ENCODE results near the gene GLT6D1. TPM values are rescaled to one million over a fixed set of nuclear protein-coding genes. Genes with fewer than 3 reads are reported as not detected.
"Not testable (repeated sequence)": the region's sequence is repeated elsewhere in the genome, so short reads cannot be mapped to it uniquely, and the experiment has no call there.

The GLT6D1 gene
- polyA plus RNA-seq: not detected

GRCh38 chr9:135639196-135639595 is at the start of gene GLT6D1:
TSS of gene GLT6D1 (minus strand) at chr9:135639540. CDS start at chr9:135639187, 353 bp downstream.
- peaks cover 30% of the 10 kb centered on the region for H3K27me3 Mint-ChIP-seq
- H3K36me3 Mint-ChIP-seq: no peaks in the 10 kb centered on the region
- H3K4me1 Mint-ChIP-seq: no peaks in the 10 kb centered on the region
- H3K9me3 Mint-ChIP-seq: peaks cover 5 to 10% (median 6%) of the 10 kb centered on the region in 3 donors
- H3K4me3 Mint-ChIP-seq: no peak within 1 kb of the TSS
- H3K27ac Mint-ChIP-seq: no peak within 1 kb of the TSS

- Mint-ChIP-seq H3K9me3 (peaks cover 0 to 3% (median 0%) of the 10 kb centered on the region in 3 donors), H3K27me3 (peaks cover 8% of the 10 kb centered on the region), H3K4me3 (no peak overlapping the region), H3K27ac (no peak overlapping the region), H3K36me3 (no peaks in the 10 kb centered on the region), H3K4me1 (no peaks in the 10 kb centered on the region)
Measured at GRCh38 chr9:135689011-135689410, 49.7 kb upstream of the GLT6D1 start.

- H3K27ac Mint-ChIP-seq: no peak overlapping the region
- no peaks in the 10 kb centered on the region for H3K4me1 Mint-ChIP-seq
- H3K9me3 Mint-ChIP-seq: peaks cover 0 to 3% (median 0%) of the 10 kb centered on the region in 3 donors
- H3K27me3 Mint-ChIP-seq: peaks cover 8% of the 10 kb centered on the region
- H3K4me3 Mint-ChIP-seq: no peak overlapping the region
- no peaks in the 10 kb centered on the region for H3K36me3 Mint-ChIP-seq
Measured at GRCh38 chr9:135687216-135687615, 47.9 kb upstream of the GLT6D1 start.

GRCh38 chr9:135684691-135685090 is 45.4 kb upstream of the GLT6D1 start:
- H3K9me3 Mint-ChIP-seq: peaks cover 0 to 3% (median 0%) of the 10 kb centered on the region in 3 donors
- no peak overlapping the region for H3K4me3 Mint-ChIP-seq
- no peaks in the 10 kb centered on the region for H3K36me3 Mint-ChIP-seq
- H3K27me3 Mint-ChIP-seq: peaks cover 8% of the 10 kb centered on the region
- H3K4me1 Mint-ChIP-seq: no peaks in the 10 kb centered on the region
- H3K27ac Mint-ChIP-seq: no peak overlapping the region

GRCh38 chr9:135683401-135684034 is 44.2 kb upstream of the GLT6D1 start:
- Mint-ChIP-seq H3K9me3 (no peaks in the 10 kb centered on the region), H3K4me3 (no peak overlapping the region), H3K27ac (no peak overlapping the region), H3K4me1 (no peaks in the 10 kb centered on the region), H3K27me3 (peaks cover 8% of the 10 kb centered on the region), H3K36me3 (no peaks in the 10 kb centered on the region)

- Mint-ChIP-seq H3K4me1 (no peaks in the 10 kb centered on the region), H3K27ac (no peak overlapping the region), H3K36me3 (no peaks in the 10 kb centered on the region), H3K27me3 (peaks cover 5% of the 10 kb centered on the region), H3K9me3 (no peaks in the 10 kb centered on the region), H3K4me3 (no peak overlapping the region)
Measured at GRCh38 chr9:135681161-135681560, 41.8 kb upstream of the GLT6D1 start.

- Mint-ChIP-seq H3K4me1 (no peaks in the 10 kb centered on the region), H3K36me3 (no peaks in the 10 kb centered on the region), H3K4me3 (no peak overlapping the region), H3K9me3 (peaks cover 0 to 2% (median 0%) of the 10 kb centered on the region in 3 donors), H3K27ac (no peak overlapping the region), H3K27me3 (peaks cover 5% of the 10 kb centered on the region)
Measured at GRCh38 chr9:135680056-135680455, 40.7 kb upstream of the GLT6D1 start.

- H3K27me3 Mint-ChIP-seq: no peaks in the 10 kb centered on the region
- H3K4me1 Mint-ChIP-seq: no peaks in the 10 kb centered on the region
- H3K27ac Mint-ChIP-seq: no peak overlapping the region
- H3K4me3 Mint-ChIP-seq: no peak overlapping the region
- peaks cover 0 to 2% (median 0%) of the 10 kb centered on the region in 3 donors for H3K9me3 Mint-ChIP-seq
- H3K36me3 Mint-ChIP-seq: no peaks in the 10 kb centered on the region
Measured at GRCh38 chr9:135678236-135679017, 39.1 kb upstream of the GLT6D1 start.

GRCh38 chr9:135677641-135678168 is 38.4 kb upstream of the GLT6D1 start:
- Mint-ChIP-seq H3K4me1 (no peaks in the 10 kb centered on the region), H3K9me3 (peaks cover 0 to 2% (median 0%) of the 10 kb centered on the region in 3 donors), H3K4me3 (no peak overlapping the region), H3K36me3 (no peaks in the 10 kb centered on the region), H3K27ac (no peak overlapping the region), H3K27me3 (no peaks in the 10 kb centered on the region)

GRCh38 chr9:135676891-135677290 is 37.6 kb upstream of the GLT6D1 start:
- H3K36me3 Mint-ChIP-seq: no peaks in the 10 kb centered on the region
- peak overlapping the region in 1 of 3 donors; percentile 59 for H3K27ac Mint-ChIP-seq
- H3K4me3 Mint-ChIP-seq: no peak overlapping the region
- no peaks in the 10 kb centered on the region for H3K27me3 Mint-ChIP-seq
- peaks cover 0 to 4% (median 0%) of the 10 kb centered on the region in 3 donors for H3K9me3 Mint-ChIP-seq
- no peaks in the 10 kb centered on the region for H3K4me1 Mint-ChIP-seq

GRCh38 chr9:135674977-135675376 is 35.6 kb upstream of the GLT6D1 start:
- Mint-ChIP-seq H3K4me1 (no peaks in the 10 kb centered on the region), H3K9me3 (peaks cover 0 to 4% (median 0%) of the 10 kb centered on the region in 3 donors), H3K36me3 (no peaks in the 10 kb centered on the region), H3K4me3 (no peak overlapping the region), H3K27ac (no peak overlapping the region), H3K27me3 (no peaks in the 10 kb centered on the region)

- H3K27me3 Mint-ChIP-seq: no peaks in the 10 kb centered on the region
- H3K4me3 Mint-ChIP-seq: no peak overlapping the region
- no peaks in the 10 kb centered on the region for H3K4me1 Mint-ChIP-seq
- no peaks in the 10 kb centered on the region for H3K36me3 Mint-ChIP-seq
- H3K9me3 Mint-ChIP-seq: peaks cover 0 to 4% (median 3%) of the 10 kb centered on the region in 3 donors
- no peak overlapping the region for H3K27ac Mint-ChIP-seq
Measured at GRCh38 chr9:135673941-135674340, 34.6 kb upstream of the GLT6D1 start.

GRCh38 chr9:135672786-135673185 is 33.4 kb upstream of the GLT6D1 start:
- H3K27ac Mint-ChIP-seq, H3K36me3 Mint-ChIP-seq, H3K4me3 Mint-ChIP-seq, H3K9me3 Mint-ChIP-seq, H3K4me1 Mint-ChIP-seq, H3K27me3 Mint-ChIP-seq: not testable (repeated sequence)

GRCh38 chr9:135671591-135672041 is 32.3 kb upstream of the GLT6D1 start:
- Mint-ChIP-seq H3K27ac (no peak overlapping the region), H3K27me3 (no peaks in the 10 kb centered on the region), H3K9me3 (peaks cover 0 to 5% (median 4%) of the 10 kb centered on the region in 3 donors), H3K36me3 (no peaks in the 10 kb centered on the region), H3K4me1 (no peaks in the 10 kb centered on the region), H3K4me3 (no peak overlapping the region)

- no peak overlapping the region for H3K27ac Mint-ChIP-seq
- H3K9me3 Mint-ChIP-seq: peaks cover 0 to 5% (median 4%) of the 10 kb centered on the region in 3 donors
- no peaks in the 10 kb centered on the region for H3K4me1 Mint-ChIP-seq
- H3K4me3 Mint-ChIP-seq: no peak overlapping the region
- no peaks in the 10 kb centered on the region for H3K27me3 Mint-ChIP-seq
- no peaks in the 10 kb centered on the region for H3K36me3 Mint-ChIP-seq
Measured at GRCh38 chr9:135670721-135671590, 31.6 kb upstream of the GLT6D1 start.
